Natural killer cell treated with Interleukin-12 subunit alpha and Interleukin-12 subunit beta and Interleukin-15 and Interleukin-18, amount 100 ng/mL, for 72 hours (primary cell): ENCODE data around the gene ABCC3. TPM values are rescaled to one million over a fixed set of nuclear protein-coding genes. Genes with fewer than 3 reads are reported as not detected.

Source experiments
- ATAC-seq, 2 donors: fragments of 150-1000 bp; cut with Tn5 transposase in 1 of 2; sonication (Bioruptor Pico), chemical (Tn5 transposase) in 1 of 2; 2 replicates each; pipeline ENCODE4 v1.10.0; 2021
- DNase-seq: peaks from one replicate; pipeline ENCODE4 v3.0.0; 2022; ENCODE audit warnings: low spot score
- H3K27ac Mint-ChIP-seq, 2 donors: 1 replicate in 1 of 2; 2 replicates in 1 of 2; pipeline ENCODE4 v1.8.0; 2022; ENCODE audit warnings: mixed read lengths in 2 of 2, mild to moderate bottlenecking in 1 of 2, moderate library complexity in 1 of 2
- H3K27me3 Mint-ChIP-seq, 2 donors: 1 replicate in 1 of 2; 2 replicates in 1 of 2; pipeline ENCODE4 v1.8.0; 2022; ENCODE audit warnings: mixed read lengths in 2 of 2
- H3K36me3 Mint-ChIP-seq: one replicate; pipeline ENCODE4 v1.8.0; 2022; ENCODE audit warnings: mixed read lengths
- H3K4me1 Mint-ChIP-seq, 2 donors: 1 replicate in 1 of 2; 2 replicates in 1 of 2; pipeline ENCODE4 v1.8.0; 2022; ENCODE audit warnings: low read depth in 2 of 2, mixed read lengths in 2 of 2, mild to moderate bottlenecking in 1 of 2
- H3K4me3 Mint-ChIP-seq: one replicate; pipeline ENCODE4 v1.8.0; 2022; ENCODE audit warnings: mixed read lengths
- H3K9me3 Mint-ChIP-seq: 2 replicates; pipeline ENCODE4 v1.8.0; 2022; ENCODE audit warnings: mixed read lengths
- total RNA-seq, 2 donors: library from RNA; stranded (reverse); gene quantifications; one replicate each; pipeline ENCODE4 v1.2.3, GENCODE V29; 2022

Gene ABCC3
- total RNA-seq, 2 donors from 2014 or later = not detected

DNA sequence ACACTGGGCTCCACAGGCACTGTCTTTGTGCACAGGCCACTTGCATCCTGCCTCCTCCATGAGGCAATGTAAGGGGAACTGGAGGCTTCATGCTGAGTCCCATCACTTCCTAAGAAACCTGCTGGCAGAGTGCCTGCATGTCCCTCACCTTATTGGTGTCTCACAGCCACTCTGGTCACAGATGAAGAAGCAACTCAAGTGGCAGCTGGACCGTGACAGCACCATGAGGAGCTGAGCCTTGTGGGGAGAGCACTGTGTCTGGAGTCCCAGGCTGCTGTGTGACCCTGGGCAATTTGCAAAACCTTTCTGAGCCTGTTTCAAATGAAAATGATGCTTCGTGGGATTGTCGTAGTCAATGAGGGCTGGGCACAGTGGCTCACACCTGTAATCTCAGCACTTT lies 53.6 kb downstream of the ABCC3 start:
- ATAC-seq (no peak), DNase-seq (no peak)
- Mint-ChIP-seq H3K36me3 (peaks cover 8% of the 10 kb centered on the region), H3K27ac (no peak overlapping the region), H3K9me3 (no peaks in the 10 kb centered on the region), H3K27me3 (no peaks in the 10 kb centered on the region), H3K4me3 (no peak overlapping the region), H3K4me1 (no peaks in the 10 kb centered on the region)

DNA sequence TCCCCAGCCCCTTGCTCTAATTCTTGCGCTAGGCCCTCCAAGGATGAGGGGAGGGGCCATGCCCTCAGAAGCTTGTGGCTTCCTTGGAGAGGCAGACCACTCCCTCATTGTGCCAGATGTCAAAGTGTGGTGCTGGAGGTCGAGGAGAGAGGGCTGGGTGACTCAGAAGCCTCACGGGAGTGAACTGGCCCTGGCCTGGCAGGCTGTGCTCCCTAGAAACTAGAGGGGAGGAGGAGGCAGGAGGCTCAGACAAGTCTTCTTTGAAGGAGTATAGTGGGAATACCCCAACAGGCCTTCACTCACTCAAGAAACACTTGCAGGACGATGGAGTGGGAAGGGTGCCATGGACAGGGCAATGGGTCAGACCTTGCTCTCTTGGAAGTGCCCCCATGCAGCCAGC lies 54.6 kb downstream of the ABCC3 start:
- Mint-ChIP-seq H3K4me3 (no peak overlapping the region), H3K36me3 (peaks cover 8% of the 10 kb centered on the region), H3K27me3 (no peaks in the 10 kb centered on the region), H3K27ac (no peak overlapping the region), H3K4me1 (no peaks in the 10 kb centered on the region), H3K9me3 (no peaks in the 10 kb centered on the region)
- DNase-seq (no peak), ATAC-seq (no peak)

DNA sequence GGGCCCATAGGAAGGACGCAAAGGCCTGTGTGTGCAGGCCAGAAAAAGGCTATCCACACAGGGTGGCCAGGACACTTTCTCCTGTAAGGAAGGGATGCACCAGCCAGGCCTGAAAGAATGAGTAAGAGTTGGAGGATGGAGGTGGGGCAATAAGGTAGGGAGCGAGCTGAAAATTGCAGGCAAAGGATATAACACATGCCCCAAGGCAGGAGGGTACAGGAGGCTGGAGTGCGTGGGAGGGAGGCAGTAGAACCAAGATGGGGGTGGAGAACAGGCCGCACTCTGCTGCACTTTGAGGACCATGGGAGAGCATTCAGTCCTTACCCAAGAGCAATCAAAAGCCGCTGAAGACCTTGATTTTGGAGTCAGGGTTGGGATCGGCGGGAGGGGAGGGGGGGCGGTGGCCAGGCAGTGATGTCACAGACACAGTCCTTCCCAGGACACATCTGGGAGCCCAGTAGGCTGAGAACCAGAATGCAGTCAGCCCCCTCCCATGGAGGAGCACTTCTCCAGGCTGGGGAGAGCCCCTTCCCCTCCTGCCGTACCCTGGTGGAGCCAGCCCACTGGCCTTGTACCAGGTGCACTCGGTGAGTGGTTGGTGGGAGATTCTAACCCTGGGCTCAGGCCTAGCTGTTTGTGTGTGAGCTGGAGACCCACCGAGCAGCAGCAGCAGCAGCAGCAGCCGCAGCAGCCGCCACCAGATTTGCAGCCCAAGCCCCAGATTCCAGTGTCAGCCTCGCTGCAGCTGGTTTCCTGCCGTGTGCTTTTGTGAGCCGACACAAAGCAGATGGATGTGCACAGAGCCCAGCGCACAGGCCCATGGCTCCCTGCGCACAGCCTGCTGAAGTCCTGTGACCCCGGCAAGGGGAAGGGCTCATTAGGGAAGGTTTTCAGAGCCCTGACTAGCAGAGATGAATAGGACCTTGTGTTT lies 55.5 kb downstream of the ABCC3 start:
- H3K4me3 Mint-ChIP-seq = no peak overlapping the region
- H3K4me1 Mint-ChIP-seq = no peaks in the 10 kb centered on the region
- no peaks in the 10 kb centered on the region for H3K9me3 Mint-ChIP-seq
- no peak for DNase-seq
- no peak for ATAC-seq
- H3K27me3 Mint-ChIP-seq = no peaks in the 10 kb centered on the region
- H3K36me3 Mint-ChIP-seq = peaks cover 8% of the 10 kb centered on the region
- H3K27ac Mint-ChIP-seq = no peak overlapping the region

DNA sequence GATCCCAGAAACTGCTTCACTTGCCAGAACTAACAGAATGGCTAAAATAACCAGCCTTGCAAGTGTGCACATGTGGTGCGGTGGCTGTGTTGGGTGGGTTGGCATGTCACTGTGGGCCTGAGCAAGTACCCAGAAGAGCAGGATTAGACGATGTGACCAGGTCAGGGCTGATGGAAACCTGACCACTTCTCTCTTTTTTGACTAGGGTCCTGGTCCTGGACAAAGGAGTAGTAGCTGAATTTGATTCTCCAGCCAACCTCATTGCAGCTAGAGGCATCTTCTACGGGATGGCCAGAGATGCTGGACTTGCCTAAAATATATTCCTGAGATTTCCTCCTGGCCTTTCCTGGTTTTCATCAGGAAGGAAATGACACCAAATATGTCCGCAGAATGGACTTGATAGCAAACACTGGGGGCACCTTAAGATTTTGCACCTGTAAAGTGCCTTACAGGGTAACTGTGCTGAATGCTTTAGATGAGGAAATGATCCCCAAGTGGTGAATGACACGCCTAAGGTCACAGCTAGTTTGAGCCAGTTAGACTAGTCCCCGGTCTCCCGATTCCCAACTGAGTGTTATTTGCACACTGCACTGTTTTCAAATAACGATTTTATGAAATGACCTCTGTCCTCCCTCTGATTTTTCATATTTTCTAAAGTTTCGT lies 56.3 kb downstream of the ABCC3 start:
- Mint-ChIP-seq H3K9me3 (no peaks in the 10 kb centered on the region), H3K4me3 (no peak overlapping the region), H3K27ac (no peak overlapping the region), H3K27me3 (no peaks in the 10 kb centered on the region), H3K4me1 (no peaks in the 10 kb centered on the region), H3K36me3 (peaks cover 15% of the 10 kb centered on the region)
- DNase-seq (no peak), ATAC-seq (no peak)

DNA sequence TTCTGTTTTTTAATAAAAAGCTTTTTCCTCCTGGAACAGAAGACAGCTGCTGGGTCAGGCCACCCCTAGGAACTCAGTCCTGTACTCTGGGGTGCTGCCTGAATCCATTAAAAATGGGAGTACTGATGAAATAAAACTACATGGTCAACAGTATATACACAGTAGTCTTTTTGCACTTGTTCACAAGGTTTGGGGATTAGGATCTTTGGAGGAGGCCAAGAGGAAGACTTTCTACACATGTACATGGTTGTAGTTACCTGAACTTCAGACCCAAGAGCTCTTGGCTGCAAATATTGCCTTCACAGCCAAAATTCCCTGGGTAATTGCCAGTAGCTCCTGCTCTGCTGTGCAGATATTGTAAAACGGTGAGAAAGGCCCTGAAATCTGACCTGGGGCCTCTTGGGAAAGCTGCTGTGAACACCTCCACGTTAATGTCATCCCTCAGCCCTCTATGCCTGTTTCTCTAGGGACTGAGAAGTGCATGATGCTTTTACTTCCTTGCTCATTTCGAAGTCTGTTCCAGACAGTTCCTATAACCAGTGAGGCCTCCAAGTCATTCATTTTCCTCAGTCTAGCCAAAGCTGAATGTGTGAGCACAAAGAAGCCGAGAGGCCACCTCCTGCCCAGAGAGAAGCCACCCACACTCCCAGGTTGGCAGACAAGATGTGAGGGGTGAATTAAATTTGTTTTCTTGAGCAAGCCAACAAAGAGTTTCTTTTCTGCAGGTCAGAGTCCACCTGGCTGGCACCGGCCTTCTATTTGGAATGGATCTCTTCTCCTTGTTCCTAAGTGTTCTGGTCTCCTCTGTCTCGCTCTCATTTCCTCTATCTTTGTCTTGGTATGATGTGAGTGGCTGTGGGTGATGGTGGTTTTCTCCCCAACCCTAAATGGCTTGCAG lies 57.1 kb downstream of the ABCC3 start:
- ATAC-seq (no peak), DNase-seq (no peak)
- Mint-ChIP-seq H3K27me3 (no peaks in the 10 kb centered on the region), H3K4me3 (no peak overlapping the region), H3K36me3 (peaks cover 22% of the 10 kb centered on the region), H3K27ac (no peak overlapping the region), H3K9me3 (no peaks in the 10 kb centered on the region), H3K4me1 (no peaks in the 10 kb centered on the region)

DNA sequence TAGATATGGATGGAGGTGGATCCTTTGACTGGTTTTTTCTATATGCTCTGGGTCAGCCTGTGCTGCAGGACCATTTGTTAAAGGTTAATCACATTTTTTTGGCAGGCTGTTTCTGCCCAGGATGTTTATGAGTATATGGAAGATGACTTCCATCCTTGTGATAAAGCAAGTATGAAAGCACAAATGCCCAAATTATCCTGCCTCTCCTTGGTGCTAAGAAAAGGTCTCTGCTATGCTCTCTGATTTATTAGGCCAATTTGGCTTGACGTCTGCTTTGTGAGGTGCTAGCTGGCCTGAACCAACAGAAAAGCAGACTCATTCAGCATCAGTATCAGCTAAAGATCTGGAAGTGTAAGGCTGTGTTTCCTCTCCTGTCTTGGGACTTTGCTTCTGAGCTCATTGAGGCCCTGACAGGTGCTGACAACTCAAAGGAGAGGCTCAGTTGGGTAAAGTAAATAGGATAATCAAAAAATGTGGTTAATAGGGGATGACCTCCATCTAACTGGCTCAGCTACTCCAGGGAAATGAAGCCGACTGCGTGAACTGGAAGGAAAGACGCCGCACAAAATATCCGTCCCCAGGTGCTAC lies 57.9 kb downstream of the ABCC3 start:
- no peaks in the 10 kb centered on the region for H3K9me3 Mint-ChIP-seq
- no peak overlapping the region for H3K4me3 Mint-ChIP-seq
- DNase-seq (no peak), ATAC-seq (no peak)
- no peaks in the 10 kb centered on the region for H3K27me3 Mint-ChIP-seq
- H3K4me1 Mint-ChIP-seq = peaks cover 2 to 6% of the 10 kb centered on the region in 2 donors
- peaks cover 29% of the 10 kb centered on the region for H3K36me3 Mint-ChIP-seq
- H3K27ac Mint-ChIP-seq = no peak overlapping the region

DNA sequence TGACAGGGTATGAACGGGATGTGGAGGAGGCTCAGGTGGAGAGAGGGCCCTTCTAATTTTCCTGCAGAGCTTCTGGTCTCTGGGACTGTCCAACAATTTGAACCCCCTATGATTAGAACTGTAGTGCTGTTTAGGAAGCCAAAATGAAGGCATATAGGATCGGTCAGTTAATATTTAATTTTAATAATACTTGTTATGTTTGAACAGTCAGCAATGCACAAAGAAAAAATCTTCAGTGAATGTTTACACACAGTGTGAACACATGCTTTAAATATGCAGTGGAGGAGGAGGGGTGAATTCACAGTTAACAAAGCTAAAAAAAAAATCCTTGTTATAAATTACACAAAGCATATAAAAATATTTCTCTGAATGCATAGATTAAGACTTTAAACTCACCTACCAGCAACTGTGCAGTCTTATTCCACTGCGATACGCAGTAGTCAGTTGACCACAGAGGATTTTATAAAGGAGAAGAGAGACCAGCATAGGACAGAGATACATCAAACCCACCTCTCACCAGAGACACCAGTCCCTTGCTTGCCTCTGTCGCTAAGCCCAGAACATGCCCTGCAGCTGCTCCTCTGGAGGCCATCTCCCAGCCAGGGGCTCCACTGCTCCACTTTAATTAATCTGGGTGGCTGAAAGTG lies 58.5 kb downstream of the ABCC3 start:
- Mint-ChIP-seq H3K36me3 (peaks cover 30% of the 10 kb centered on the region), H3K4me1 (peaks cover 2 to 6% of the 10 kb centered on the region in 2 donors), H3K9me3 (no peaks in the 10 kb centered on the region), H3K27me3 (no peaks in the 10 kb centered on the region), H3K27ac (no peak overlapping the region), H3K4me3 (no peak overlapping the region)
- ATAC-seq (no peak), DNase-seq (no peak)

DNA sequence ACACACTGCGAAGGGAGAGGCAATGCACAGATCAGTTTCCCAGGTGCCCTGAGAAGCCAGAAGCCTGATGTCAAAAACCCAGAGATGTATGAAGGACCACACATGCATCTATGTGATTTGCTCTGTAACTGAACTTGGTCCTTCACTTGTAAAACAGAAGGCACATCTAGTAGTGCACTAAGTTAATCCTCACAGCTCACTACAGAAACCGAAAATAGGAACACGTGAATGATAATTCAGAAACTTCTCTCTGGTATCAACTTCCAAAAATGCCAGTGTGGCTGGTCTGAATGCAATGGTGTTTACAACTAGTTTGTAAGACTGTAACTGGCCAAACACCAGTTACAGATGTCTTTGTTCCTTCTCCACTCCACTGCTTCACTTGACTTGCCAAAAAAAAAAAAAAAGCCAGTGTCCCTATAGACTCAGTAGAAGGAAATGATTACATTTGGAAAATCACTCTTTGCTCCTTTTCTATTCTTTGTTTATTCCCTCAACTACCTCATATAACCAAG lies 61.7 kb downstream of the ABCC3 start:
- H3K4me3 Mint-ChIP-seq = no peak overlapping the region
- peaks cover 35% of the 10 kb centered on the region for H3K36me3 Mint-ChIP-seq
- DNase-seq (no peak), ATAC-seq (no peak)
- no peak overlapping the region for H3K27ac Mint-ChIP-seq
- no peaks in the 10 kb centered on the region for H3K9me3 Mint-ChIP-seq
- no peaks in the 10 kb centered on the region for H3K27me3 Mint-ChIP-seq
- peaks cover 5 to 11% of the 10 kb centered on the region in 2 donors for H3K4me1 Mint-ChIP-seq

DNA sequence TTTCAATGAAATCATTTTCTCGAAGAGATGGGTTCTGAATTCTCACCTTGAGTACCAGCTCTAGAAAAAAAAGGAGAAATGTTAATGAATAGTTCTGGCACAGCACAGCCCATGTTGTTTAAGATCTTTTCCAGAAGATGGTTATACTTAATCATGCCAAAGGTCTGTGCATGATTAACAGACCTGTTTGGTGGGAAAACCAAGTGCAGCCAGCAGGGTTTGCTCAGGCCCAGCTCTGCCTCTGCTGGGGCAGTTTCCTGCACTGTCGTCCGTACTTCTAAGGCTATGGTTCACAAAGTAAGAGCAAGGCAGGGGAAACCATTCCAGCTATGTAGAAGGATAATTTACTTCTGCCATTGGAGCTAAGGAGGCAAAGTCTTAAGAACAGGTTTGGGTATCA lies 62.4 kb downstream of the ABCC3 start:
- Mint-ChIP-seq H3K36me3 (peaks cover 35% of the 10 kb centered on the region), H3K27ac (no peak overlapping the region), H3K27me3 (no peaks in the 10 kb centered on the region), H3K9me3 (no peaks in the 10 kb centered on the region), H3K4me3 (no peak overlapping the region), H3K4me1 (peaks cover 9 to 12% of the 10 kb centered on the region in 2 donors)
- no peak for ATAC-seq
- DNase-seq = no peak

DNA sequence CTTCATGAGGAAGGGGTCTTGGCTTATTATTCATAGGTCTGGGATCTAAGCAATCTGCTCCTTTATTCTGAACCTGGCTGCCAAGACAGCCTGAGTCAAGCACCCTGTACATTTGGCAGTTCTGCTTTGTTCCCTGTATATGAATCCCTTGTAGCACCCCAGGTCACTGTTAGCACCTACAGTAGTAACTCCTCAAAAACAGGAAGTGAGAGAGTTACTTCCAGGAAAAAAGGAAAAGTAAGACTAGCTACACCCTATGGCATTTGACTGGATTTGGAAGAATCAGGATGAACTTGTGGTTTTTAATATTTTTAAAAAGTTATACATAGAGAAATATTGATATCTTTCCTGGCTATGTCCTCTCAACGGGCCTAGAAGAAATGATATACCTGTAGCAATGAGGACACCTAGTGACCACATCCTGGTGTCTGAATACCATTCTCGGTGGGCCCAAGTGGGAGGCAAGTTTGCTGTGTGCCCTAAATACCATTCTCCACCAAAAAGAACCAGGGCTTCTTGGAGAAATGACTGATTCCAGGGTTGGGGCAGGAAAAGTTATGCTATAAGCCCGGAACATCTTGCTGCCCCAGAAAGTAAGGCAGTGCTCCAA lies 63.1 kb downstream of the ABCC3 start:
- Mint-ChIP-seq H3K36me3 (peaks cover 29% of the 10 kb centered on the region), H3K4me1 (peaks cover 10 to 12% of the 10 kb centered on the region in 2 donors), H3K27ac (peak overlapping the region in 1 of 2 donors; percentile 38), H3K27me3 (no peaks in the 10 kb centered on the region), H3K9me3 (no peaks in the 10 kb centered on the region), H3K4me3 (no peak overlapping the region)
- ATAC-seq (no peak), DNase-seq (no peak)

DNA sequence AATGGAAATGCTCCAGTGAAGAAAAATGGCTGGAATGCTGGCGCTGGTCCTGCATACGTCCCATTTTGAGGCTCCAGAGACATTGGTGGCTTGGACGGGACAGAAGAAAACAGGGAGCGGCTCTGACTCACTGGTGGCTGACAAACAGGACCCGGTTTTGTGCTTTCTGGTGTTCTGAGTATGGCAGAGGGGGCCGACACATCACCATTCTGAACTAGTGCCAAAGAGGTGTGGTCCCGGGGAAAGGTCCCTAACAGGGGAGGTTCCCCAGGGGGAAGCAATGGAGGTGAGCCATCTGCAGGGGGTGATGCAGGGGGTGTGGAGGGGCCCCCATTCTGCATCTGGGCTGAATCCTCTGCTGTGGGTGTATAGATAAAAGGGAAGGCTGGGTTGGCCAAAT lies 64.7 kb downstream of the ABCC3 start:
- H3K4me1 Mint-ChIP-seq = peaks cover 19 to 26% of the 10 kb centered on the region in 2 donors
- DNase-seq = no peak
- H3K27me3 Mint-ChIP-seq = no peaks in the 10 kb centered on the region
- no peak overlapping the region for H3K4me3 Mint-ChIP-seq
- peaks cover 37% of the 10 kb centered on the region for H3K36me3 Mint-ChIP-seq
- H3K9me3 Mint-ChIP-seq = no peaks in the 10 kb centered on the region
- no peak for ATAC-seq
- no peak overlapping the region for H3K27ac Mint-ChIP-seq

DNA sequence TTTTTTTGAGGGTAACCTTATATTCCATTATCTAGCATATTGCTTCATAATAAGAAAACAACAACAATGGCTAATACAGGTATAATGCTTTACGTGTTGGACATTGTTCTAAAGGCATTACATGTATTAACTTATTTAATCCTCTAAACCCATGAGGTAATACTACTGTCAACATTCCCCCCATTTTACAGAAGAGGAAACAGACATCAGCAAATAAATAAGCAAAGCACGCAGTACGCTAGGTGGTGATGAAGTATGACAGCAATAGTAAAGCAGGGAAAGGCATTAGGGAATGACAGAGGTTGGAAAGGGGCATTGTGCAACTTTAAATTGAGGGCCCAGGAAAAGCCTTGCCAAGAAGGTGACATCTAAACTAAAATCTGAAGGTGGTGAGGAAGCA lies 68.5 kb downstream of the ABCC3 start:
- Mint-ChIP-seq H3K4me3 (no peak overlapping the region), H3K36me3 (peaks cover 19% of the 10 kb centered on the region), H3K27me3 (no peaks in the 10 kb centered on the region), H3K27ac (peak overlapping the region; percentile 3 to 52), H3K4me1 (peaks cover 23 to 32% of the 10 kb centered on the region in 2 donors), H3K9me3 (no peaks in the 10 kb centered on the region)
- DNase-seq (no peak), ATAC-seq (no peak)
